Activated CD8-positive, alpha-beta memory T cell treated with anti-CD3 and anti-CD28 coated beads, Interleukin-2, amount 50 U/mL, for 1 hour (primary cell): Measurements from ENCODE around the gene C11orf21.

Experiments used
- DNase-seq: peaks from one replicate; pipeline ENCODE4 v3.0.0-alpha.2; 2020; ENCODE audit errors: extremely low read depth

Gene C11orf21

GRCh38 chr11:2260491-2261364, 41.0 kb downstream of the C11orf21 start:
- no peak for DNase-seq

- DNase-seq = no peak
Measured at GRCh38 chr11:2259897-2260451, 41.7 kb downstream of the C11orf21 start.

- DNase-seq = no peak
Measured at GRCh38 chr11:2259466-2259830, 42.3 kb downstream of the C11orf21 start.

- no peak for DNase-seq
Measured at GRCh38 chr11:2258501-2259465, 42.9 kb downstream of the C11orf21 start.

GRCh38 chr11:2256951-2257700, 44.6 kb downstream of the C11orf21 start:
- no peak for DNase-seq

- DNase-seq = no peak
Measured at GRCh38 chr11:2256293-2256913, 45.3 kb downstream of the C11orf21 start.

- DNase-seq = no peak
Measured at GRCh38 chr11:2252018-2252417, 49.7 kb downstream of the C11orf21 start.

GRCh38 chr11:2251138-2251537, 50.6 kb downstream of the C11orf21 start:
- DNase-seq = no peak

- DNase-seq = no peak
Measured at GRCh38 chr11:2250485-2250884, 51.2 kb downstream of the C11orf21 start.

- no peak for DNase-seq
Measured at GRCh38 chr11:2250041-2250440, 51.7 kb downstream of the C11orf21 start.

GRCh38 chr11:2249189-2249916, 52.4 kb downstream of the C11orf21 start:
- no peak for DNase-seq

- no peak for DNase-seq
Measured at GRCh38 chr11:2248762-2249161, 53.0 kb downstream of the C11orf21 start.

- no peak for DNase-seq
Measured at GRCh38 chr11:2248242-2248641, 53.5 kb downstream of the C11orf21 start.

- DNase-seq = no peak
Measured at GRCh38 chr11:2247496-2247895, 54.2 kb downstream of the C11orf21 start.
